HG03571 (cell line): ENCODE measurements around the gene FBXW5.

Experiments
- ATAC-seq: cut with Tn5 transposase; IDR thresholded peaks from one replicate; pipeline ENCODE4 v1.9.1; 2021; ENCODE audit not compliant: unreplicated experiment

FBXW5 gene

DNA sequence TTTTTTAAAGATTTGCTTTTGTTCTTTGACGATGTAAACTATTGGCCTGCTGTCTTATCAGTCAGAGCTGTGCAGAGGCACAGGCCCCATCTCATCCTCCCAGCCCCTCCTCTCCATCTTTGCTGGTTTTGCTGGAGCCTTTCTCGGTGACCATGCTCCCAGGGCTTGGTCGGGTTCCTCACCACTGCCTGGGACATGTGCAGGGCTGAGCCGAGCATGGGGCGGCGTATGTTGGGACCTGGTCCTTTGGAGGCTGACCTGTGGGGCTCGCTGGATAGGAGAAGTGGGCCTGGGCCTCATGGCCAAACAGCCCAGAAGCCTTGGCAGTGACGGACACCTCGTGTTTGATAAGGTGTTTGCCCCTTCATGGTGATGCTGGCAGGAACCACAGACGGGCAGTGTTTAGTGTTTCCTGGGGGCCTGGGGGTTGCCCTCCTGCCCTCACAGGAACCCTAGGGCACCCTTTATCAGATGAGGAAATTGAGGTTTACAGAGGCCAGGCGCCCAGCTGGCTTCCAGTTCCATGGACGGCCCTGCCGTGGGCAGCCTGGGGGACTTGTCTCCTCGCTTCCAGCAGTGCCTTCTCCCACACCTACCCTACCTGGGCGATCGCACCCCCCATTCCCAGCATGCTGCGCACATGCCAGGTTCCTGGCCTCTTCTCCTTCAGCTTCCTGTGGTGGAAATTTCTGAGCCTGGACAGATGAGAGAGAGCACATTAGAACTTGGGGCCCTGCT lies 30.7 kb downstream of the FBXW5 start:
- ATAC-seq: no peak

GRCh38 chr9:136910901-136911245 lies 33.7 kb downstream of the FBXW5 start:
- no peak for ATAC-seq

DNA sequence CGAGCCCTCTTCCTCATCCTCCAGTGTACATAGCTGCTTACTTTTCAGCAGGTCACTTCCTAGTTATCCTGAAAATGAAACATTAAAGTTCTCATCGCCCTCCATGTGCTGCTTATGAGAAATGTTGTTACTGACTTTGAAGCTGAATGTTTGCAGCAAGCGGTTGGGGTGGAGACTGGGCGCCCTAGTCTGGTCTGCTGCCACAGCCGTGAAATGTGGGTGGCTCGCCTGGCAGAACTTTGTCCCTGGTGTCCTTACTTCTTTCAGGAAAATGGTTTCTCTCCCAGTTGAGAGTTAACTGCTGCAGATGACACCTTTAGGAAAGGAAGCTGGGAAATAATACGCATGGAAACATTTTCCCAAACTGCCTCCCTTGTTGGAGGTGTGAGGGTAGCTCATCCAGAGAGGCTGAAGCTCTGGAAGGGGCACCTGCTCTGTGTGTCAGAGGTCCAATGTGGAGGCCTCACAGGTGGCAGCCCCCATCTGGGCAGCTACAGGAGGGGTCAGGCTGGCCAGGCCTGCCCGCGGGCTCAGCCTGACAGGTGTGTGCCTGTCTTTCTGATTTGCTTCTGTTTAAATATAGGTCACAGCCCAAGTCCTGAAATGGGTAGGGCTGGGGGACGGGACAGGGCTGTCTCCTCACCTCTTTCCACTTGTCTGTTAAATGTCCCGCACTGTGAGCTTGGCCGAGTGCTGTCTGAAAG lies 34.2 kb downstream of the FBXW5 start:
- ATAC-seq: no peak

DNA sequence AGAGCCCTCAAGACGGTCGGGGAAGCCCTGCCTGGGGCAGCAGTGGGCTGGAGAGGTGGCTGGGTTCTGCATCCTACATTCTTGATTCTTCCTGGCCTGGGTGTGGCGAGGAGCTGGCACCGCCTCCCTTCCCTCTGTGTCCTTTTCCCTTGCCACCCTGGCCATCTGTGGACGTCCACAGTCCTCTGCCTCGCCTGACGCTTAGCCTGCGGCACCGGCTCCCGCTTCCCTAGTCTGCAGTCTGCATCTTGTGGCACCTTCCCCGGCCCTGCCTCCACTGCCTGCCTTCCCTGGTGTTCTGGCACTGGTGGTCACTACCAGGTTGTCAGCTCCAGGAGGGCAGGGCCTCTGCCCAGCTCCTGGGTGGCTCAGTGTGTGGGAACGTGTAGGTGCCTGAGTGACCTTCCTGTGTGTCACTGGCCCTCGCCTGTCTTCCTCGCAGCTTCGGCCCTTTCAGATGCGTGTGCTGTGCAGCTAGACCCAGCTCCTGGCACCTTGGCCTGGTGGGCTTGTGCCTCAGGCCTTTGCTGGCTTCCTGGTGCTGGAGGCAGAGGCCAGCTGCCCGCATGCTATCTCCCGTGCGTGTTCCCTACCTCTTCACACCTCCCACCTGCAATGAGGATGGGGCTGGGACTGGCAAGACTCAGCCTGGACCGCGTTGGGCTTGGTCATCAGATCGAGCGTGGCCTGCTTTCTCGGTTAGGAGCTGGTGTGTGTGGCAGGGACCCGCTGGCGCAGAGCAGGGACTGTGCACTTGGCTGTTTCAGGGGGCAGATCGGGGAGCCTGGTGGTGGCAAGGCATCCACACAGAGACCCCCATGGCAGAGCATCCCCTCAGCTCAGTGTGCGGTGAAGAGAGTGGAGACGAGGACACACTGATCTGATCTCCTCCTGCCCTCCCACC lies 37.3 kb downstream of the FBXW5 start:
- ATAC-seq: no peak

DNA sequence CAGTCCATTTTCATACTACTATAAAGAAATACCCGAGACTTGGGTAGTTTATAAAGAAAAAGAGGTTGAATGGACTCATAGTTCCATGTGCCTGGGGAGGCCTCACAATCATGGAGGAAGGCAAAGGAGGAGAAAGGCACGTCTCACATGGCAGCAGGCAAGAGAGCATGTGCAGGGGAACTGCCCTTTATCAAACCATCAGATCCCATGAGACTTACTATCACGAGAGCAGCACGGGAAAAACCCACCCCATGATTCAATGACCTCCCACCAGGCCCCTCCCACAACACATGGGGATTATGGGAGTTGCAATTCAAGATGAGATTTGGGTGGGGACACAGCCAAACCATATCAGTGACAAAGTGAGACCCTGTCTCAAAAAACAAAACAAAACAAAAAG lies 38.3 kb downstream of the FBXW5 start:
- ATAC-seq: no peak

GRCh38 chr9:136903041-136903554 lies 41.4 kb downstream of the FBXW5 start:
- no peak for ATAC-seq

GRCh38 chr9:136902259-136902821 lies 42.2 kb downstream of the FBXW5 start:
- peak; percentile 49 for ATAC-seq

DNA sequence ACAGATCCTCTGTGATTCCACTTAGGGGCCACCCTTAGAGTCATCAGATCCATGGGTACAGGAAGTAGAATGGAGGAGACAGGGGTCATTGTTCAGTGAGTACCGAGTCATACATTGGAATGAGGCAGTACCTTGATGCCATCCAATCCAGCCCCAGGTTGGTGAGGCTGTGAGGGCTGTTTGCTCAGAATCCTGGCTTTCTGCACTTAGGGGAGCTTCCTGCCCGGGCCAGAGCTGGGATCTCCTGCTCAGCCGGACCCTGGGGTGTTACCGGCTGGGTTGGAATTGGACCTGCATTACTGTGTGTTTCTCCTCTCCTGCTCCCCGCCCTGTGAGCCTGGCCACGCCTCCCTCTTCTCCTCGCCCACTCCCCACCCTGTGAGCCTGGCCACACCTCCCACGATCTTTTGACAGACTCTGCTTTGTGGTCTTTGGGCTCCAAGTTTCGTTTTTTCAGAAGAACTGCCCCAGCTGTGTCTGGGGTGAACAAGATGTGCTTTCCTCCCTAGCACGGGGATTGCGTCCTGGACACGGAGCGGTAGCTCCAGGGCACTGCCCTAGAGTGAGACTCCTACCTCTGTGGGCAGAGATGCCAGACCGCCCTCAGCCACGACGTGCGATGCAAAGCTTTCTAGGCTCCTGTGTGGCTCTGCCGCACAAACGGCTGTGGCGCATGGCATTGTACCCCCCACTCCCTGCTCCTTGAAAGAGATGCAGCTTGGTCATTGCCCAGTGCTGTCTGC lies 42.9 kb downstream of the FBXW5 start:
- ATAC-seq: peak; percentile 62

GRCh38 chr9:136900988-136901515 lies 43.5 kb downstream of the FBXW5 start:
- ATAC-seq: no peak

- no peak for ATAC-seq
These were observed 44.0 kb downstream of the FBXW5 start for GRCh38 chr9:136900556-136900955.

GRCh38 chr9:136899196-136899595 lies 45.3 kb downstream of the FBXW5 start:
- ATAC-seq: no peak

DNA sequence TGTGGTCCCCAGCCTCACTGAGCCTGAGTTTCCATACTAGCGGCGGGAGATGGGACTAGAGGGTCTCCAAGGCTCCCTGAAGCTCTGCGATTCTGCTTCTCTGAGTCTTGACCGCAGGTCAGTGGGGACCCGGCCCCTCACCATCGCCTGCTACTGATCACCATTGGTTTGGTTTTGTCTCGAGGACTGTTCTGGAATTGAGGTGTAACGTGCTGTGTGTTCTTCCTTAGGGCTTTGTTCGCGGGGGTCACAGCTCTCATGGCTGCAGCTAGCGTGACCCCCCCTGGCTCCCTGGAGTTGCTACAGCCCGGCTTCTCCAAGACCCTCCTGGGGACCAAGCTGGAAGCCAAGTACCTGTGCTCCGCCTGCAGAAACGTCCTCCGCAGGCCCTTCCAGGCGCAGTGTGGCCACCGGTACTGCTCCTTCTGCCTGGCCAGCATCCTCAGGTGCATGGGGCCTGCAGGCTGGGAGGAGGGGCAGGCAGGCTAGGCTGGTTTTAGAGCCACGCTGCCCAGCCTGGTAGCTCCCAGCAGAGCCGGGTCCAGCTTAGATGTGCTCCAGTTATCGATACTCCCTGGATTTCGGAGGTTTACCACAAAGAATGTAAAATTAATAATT lies 45.9 kb downstream of the FBXW5 start:
- no peak for ATAC-seq

DNA sequence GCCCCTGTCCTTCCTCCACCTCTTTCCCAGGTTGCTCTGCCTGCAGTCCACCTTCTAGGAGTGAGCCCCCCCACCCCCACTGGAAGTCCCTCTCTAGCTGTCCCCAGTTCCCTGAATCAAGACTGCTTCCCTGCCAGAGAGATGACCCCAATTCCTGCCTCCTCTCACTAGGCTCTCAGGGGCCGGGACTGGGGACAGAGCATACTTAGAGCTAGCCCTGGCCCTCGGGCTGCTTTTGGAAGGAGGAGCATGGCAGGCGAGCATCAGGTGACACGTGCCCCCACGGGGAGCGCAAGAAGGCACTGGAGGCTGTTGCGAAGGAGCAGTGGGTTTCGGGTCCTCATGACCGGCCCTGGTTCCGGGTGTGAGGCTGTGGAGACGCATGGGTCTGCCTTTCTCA lies 48.5 kb downstream of the FBXW5 start:
- no peak for ATAC-seq

GRCh38 chr9:136890661-136891060 lies 53.9 kb downstream of the FBXW5 start:
- no peak for ATAC-seq
